GM13976 (cell line): ENCODE data around the gene AUH.

Experiments used
- DNase-seq: peaks from one replicate; pipeline ENCODE4 v3.0.0; 2012; ENCODE audit warnings: low spot score
- CTCF ChIP-seq: IDR thresholded peaks from 2 replicates; pipeline ENCODE4 v1.5.1; 2012; ENCODE audit warnings: borderline replicate concordance, mild to moderate bottlenecking; ENCODE audit not compliant: insufficient read depth; ENCODE audit errors: extremely low read depth, missing control alignments, control extremely low read depth
- in situ Hi-C: fragments of 300-500 bp; cut with MboI; formaldehyde crosslinking; loops from one replicate; pipeline ENCODE4 v1.12.0; 2022; ENCODE audit warnings: low sequenced_read_pairs, mixed read lengths, inconsistent platforms; ENCODE audit not compliant: unreplicated experiment

The AUH gene

GRCh38 chr9:91255327-91255726 lies 106.4 kb downstream of the AUH start:
- in situ Hi-C loops, result no loop called here
- DNase-seq, result no peak
- TF ChIP-seq CTCF, result no peak

GRCh38 chr9:91253488-91253887 lies 108.2 kb downstream of the AUH start:
- TF ChIP-seq CTCF, result no peak
- peak; percentile 30 for DNase-seq
- in situ Hi-C loops, result no loop called here

GRCh38 chr9:91248707-91249106 lies 113.0 kb downstream of the AUH start:
- no peak for DNase-seq
- TF ChIP-seq CTCF, result no peak
- in situ Hi-C loops, result no loop called here

GRCh38 chr9:91247278-91247677 lies 114.4 kb downstream of the AUH start:
- no peak for TF ChIP-seq CTCF
- in situ Hi-C loops, result no loop called here
- DNase-seq, result no peak

GRCh38 chr9:91246846-91247245 lies 114.9 kb downstream of the AUH start:
- DNase-seq, result no peak
- in situ Hi-C loops, result no loop called here
- TF ChIP-seq CTCF, result no peak

- in situ Hi-C loops, result no loop called here
- DNase-seq, result peak; percentile 47
- no peak for TF ChIP-seq CTCF
Observed at GRCh38 chr9:91245431-91246313, 116.0 kb downstream of the AUH start.
